Vagina (tissue), 2 donors: ENCODE results near the gene GBP3.

Experiments used
- POLR2A ChIP-seq, 2 donors: fragments of 450-650 bp; IDR thresholded peaks; one replicate each; pipeline ENCODE4 v1.6.1; 2017; ENCODE audit warnings: antibody characterized with exemption in 2 of 2, mild to moderate bottlenecking in 2 of 2, moderate library complexity in 2 of 2
- TF ChIP-seq, protein P1 (sequence below), 3 experiments: fragments of 450-650 bp in 2 of 3; fragments of 200-600 bp in 1 of 3; sonication (generic) in 1 of 3; IDR thresholded peaks; one replicate each; pipeline ENCODE4 v1.5.1; 2017 to 2019; ENCODE audit warnings: antibody characterized with exemption in 3 of 3, mild to moderate bottlenecking in 2 of 3, moderate library complexity in 2 of 3

DNA sequence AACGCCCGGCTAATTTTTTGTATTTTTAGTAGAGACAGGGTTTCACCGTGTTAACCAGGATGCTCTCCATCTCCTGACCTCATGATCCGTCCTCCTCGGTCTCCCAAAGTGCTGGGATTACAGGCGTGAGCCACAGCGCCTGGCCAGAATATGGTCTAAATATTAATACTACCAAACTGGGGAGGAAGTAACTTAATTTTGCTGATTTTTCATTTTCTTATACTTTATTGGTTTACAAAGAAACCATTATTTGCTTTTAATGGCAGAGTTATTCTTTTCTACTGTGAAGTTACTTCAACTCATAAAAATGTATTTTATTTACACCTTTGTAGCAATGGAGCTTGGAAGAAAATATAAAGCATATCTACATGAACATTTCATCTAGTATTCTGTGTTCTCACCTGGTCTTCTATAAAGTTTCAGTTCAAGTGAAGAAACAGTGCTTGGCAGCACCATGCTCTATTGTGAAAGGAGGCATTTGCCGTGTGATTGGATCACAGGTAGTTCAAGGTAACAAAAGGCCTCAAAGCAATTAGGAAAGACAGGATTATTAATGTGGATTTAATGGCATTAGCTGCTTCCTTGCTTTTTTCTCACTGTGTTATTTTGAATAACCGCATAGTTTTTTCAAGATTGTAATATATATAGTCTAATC is 28.8 kb upstream of the GBP3 start:
- no peak for TF ChIP-seq POLR2A (IDR thresholded peaks at IDR 0.05)
- TF ChIP-seq, protein P1, sequence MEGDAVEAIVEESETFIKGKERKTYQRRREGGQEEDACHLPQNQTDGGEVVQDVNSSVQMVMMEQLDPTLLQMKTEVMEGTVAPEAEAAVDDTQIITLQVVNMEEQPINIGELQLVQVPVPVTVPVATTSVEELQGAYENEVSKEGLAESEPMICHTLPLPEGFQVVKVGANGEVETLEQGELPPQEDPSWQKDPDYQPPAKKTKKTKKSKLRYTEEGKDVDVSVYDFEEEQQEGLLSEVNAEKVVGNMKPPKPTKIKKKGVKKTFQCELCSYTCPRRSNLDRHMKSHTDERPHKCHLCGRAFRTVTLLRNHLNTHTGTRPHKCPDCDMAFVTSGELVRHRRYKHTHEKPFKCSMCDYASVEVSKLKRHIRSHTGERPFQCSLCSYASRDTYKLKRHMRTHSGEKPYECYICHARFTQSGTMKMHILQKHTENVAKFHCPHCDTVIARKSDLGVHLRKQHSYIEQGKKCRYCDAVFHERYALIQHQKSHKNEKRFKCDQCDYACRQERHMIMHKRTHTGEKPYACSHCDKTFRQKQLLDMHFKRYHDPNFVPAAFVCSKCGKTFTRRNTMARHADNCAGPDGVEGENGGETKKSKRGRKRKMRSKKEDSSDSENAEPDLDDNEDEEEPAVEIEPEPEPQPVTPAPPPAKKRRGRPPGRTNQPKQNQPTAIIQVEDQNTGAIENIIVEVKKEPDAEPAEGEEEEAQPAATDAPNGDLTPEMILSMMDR (IDR thresholded peaks at IDR 0.05) = no peak
